Measurements from ENCODE around the gene ATP4A.

ATP4A gene

GRCh38 chr19:35528218-35529038 is 35.0 kb downstream of the ATP4A start, which contains the start of gene SBSN:
SBSN (minus strand) TSS chr19:35528311; CDS start chr19:35528281, 30 bp downstream.
- in situ Hi-C loops (cut with MboI; ENCODE audit: low sequenced_read_pairs): no loop called here

GRCh38 chr19:35525873-35526272 is 37.6 kb downstream of the ATP4A start:
- in situ Hi-C loops (cut with MboI; ENCODE audit: low sequenced_read_pairs): no loop called here

- in situ Hi-C loops (cut with MboI; ENCODE audit: low sequenced_read_pairs): no loop called here
These were observed 39.1 kb downstream of the ATP4A start for GRCh38 chr19:35524181-35524837.

GRCh38 chr19:35522745-35523327 is 40.6 kb downstream of the ATP4A start:
- in situ Hi-C loops (cut with MboI; ENCODE audit: low sequenced_read_pairs): no loop called here

- in situ Hi-C loops (cut with MboI; ENCODE audit: low sequenced_read_pairs): no loop called here
These were observed 42.2 kb downstream of the ATP4A start for GRCh38 chr19:35521124-35521743.

GRCh38 chr19:35519291-35519690 is 44.2 kb downstream of the ATP4A start:
- in situ Hi-C loops (cut with MboI; ENCODE audit: low sequenced_read_pairs): no loop called here

- in situ Hi-C loops (cut with MboI; ENCODE audit: low sequenced_read_pairs): no loop called here
These were observed 45.1 kb downstream of the ATP4A start for GRCh38 chr19:35518313-35518712.

GRCh38 chr19:35517342-35517741 is 46.1 kb downstream of the ATP4A start:
- in situ Hi-C loops (cut with MboI; ENCODE audit: low sequenced_read_pairs): no loop called here

GRCh38 chr19:35516310-35516709 is 47.1 kb downstream of the ATP4A start:
- in situ Hi-C loops (cut with MboI; ENCODE audit: low sequenced_read_pairs): no loop called here

- in situ Hi-C loops (cut with MboI; ENCODE audit: low sequenced_read_pairs): no loop called here
These were observed 49.1 kb downstream of the ATP4A start for GRCh38 chr19:35514282-35514809.

GRCh38 chr19:35513628-35514281 is 49.7 kb downstream of the ATP4A start, which contains the start of gene DMKN:
DMKN (minus strand) TSS chr19:35513649; CDS start chr19:35513475, 174 bp downstream.
- in situ Hi-C loops (cut with MboI; ENCODE audit: low sequenced_read_pairs): no loop called here

GRCh38 chr19:35512831-35513627 is 50.4 kb downstream of the ATP4A start:
- in situ Hi-C loops (cut with MboI; ENCODE audit: low sequenced_read_pairs): no loop called here

- in situ Hi-C loops (cut with MboI; ENCODE audit: low sequenced_read_pairs): no loop called here
These were observed 52.1 kb downstream of the ATP4A start for GRCh38 chr19:35511337-35511736.

- in situ Hi-C loops (cut with MboI; ENCODE audit: low sequenced_read_pairs): no loop called here
These were observed 52.9 kb downstream of the ATP4A start for GRCh38 chr19:35510626-35510964.

- in situ Hi-C loops (cut with MboI; ENCODE audit: low sequenced_read_pairs): no loop called here
These were observed 53.4 kb downstream of the ATP4A start for GRCh38 chr19:35509861-35510625.

GRCh38 chr19:35509018-35509652 is 54.3 kb downstream of the ATP4A start:
- in situ Hi-C loops (cut with MboI; ENCODE audit: low sequenced_read_pairs): no loop called here

GRCh38 chr19:35508129-35508528 is 55.3 kb downstream of the ATP4A start:
- in situ Hi-C loops (cut with MboI; ENCODE audit: low sequenced_read_pairs): no loop called here

GRCh38 chr19:35507561-35507960 is 55.9 kb downstream of the ATP4A start:
- in situ Hi-C loops (cut with MboI; ENCODE audit: low sequenced_read_pairs): no loop called here

- in situ Hi-C loops (cut with MboI; ENCODE audit: low sequenced_read_pairs): no loop called here
These were observed 57.4 kb downstream of the ATP4A start for GRCh38 chr19:35506011-35506410.
